ENCODE data around the gene CLEC14A. TPM values are rescaled to one million over a fixed set of nuclear protein-coding genes. Genes with fewer than 3 reads are reported as not detected.

The CLEC14A gene
- total and polyA plus RNA-seq, 2 donors (not counting 1 experiment from before 2014, with no cell fraction given), result not detected

DNA sequence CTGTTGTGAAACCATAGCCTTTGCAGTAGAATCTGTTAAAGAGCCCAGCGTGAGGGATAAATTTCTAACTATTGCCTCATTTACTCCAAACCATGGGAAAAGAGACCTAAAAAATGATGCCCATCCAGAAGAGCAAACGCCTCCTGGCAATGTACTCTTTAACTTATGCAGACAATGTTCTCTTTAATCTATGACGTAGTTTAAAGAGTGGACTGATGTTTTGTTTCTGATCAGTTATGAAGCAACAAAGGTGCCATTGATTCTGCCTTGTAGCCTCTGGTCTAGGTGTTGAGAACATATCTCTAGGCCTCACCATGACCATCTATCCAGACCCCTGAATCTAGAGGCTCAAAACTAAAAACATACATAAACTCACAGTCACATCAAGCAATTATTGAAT is 34.8 kb downstream of the CLEC14A start:
- Histone ChIP-seq H3K9ac (ENCODE audit: low read length) (no peak overlapping the region), H3K4me3 (ENCODE audit: control extremely low read depth in 1 of 5, extremely low read depth in 1 of 5, insufficient read depth in 1 of 5, low read depth in 2 of 5, low read length in 4 of 5) (no peak overlapping the region), H3K27me3 (replicated peaks in 1 of 4; ENCODE audit: control extremely low read depth in 1 of 4, control insufficient read depth in 3 of 4, insufficient read depth in 4 of 4, low read length in 3 of 4) (no peaks in the 10 kb centered on the region), H3K4me1 (ENCODE audit: control insufficient read depth in 2 of 2, insufficient read depth in 2 of 2, low read length in 2 of 2) (no peaks in the 10 kb centered on the region), H2AFZ (ENCODE audit: insufficient read depth, low read depth, low read length, poor library complexity, severe bottlenecking) (no peak overlapping the region), H4K20me1 (ENCODE audit: control insufficient read depth, insufficient read depth, low read length, poor library complexity, severe bottlenecking) (no peaks in the 10 kb centered on the region), H3K36me3 (replicated peaks in 1 of 2; ENCODE audit: control extremely low read depth in 1 of 2, control insufficient read depth in 1 of 2, extremely low read depth in 1 of 2, insufficient read depth in 2 of 2, low read length in 1 of 2) (no peaks in the 10 kb centered on the region), H3K79me2 (ENCODE audit: control insufficient read depth, insufficient read depth, low read length) (no peaks in the 10 kb centered on the region), H3K9me3 (ENCODE audit: control extremely low read depth in 1 of 3, control insufficient read depth in 2 of 3, insufficient read depth in 1 of 3, low read length in 2 of 3) (peaks cover 0 to 4% (median 1%) of the 10 kb centered on the region in 3 donors), H3K27ac (ENCODE audit: low read length in 2 of 2) (no peak overlapping the region), H3K4me2 (replicated peaks; ENCODE audit: low read depth, low read length, poor library complexity, severe bottlenecking) (no peak overlapping the region)
- no peak overlapping the region for H3K27ac Mint-ChIP-seq
- CTCF ChIA-PET, result no interaction called here
- no peak for DNase-seq
- no peak for TF ChIP-seq EZH2 (IDR thresholded peaks at IDR 0.05; ENCODE audit: borderline replicate concordance, insufficient read depth, low read depth, low read length, poor library complexity, severe bottlenecking)
- TF ChIP-seq, protein P1, sequence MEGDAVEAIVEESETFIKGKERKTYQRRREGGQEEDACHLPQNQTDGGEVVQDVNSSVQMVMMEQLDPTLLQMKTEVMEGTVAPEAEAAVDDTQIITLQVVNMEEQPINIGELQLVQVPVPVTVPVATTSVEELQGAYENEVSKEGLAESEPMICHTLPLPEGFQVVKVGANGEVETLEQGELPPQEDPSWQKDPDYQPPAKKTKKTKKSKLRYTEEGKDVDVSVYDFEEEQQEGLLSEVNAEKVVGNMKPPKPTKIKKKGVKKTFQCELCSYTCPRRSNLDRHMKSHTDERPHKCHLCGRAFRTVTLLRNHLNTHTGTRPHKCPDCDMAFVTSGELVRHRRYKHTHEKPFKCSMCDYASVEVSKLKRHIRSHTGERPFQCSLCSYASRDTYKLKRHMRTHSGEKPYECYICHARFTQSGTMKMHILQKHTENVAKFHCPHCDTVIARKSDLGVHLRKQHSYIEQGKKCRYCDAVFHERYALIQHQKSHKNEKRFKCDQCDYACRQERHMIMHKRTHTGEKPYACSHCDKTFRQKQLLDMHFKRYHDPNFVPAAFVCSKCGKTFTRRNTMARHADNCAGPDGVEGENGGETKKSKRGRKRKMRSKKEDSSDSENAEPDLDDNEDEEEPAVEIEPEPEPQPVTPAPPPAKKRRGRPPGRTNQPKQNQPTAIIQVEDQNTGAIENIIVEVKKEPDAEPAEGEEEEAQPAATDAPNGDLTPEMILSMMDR (IDR thresholded peaks at IDR 0.05), result no peak
- no peaks in the 10 kb centered on the region for H3K4me1 Mint-ChIP-seq
- no peaks in the 10 kb centered on the region for H3K27me3 Mint-ChIP-seq
- peaks cover 2% of the 10 kb centered on the region for H3K9me3 Mint-ChIP-seq (ENCODE audit: insufficient read depth)
- POLR2A ChIA-PET, result no interaction called here
- no peak for ATAC-seq (ENCODE audit: low read depth)
- H3K4me3 Mint-ChIP-seq, result no peak overlapping the region
- WGBS (ENCODE audit: insufficient coverage), result 60% methylated on average over 1 of the region's 3 CpGs
- intact Hi-C loops (cut with micrococcal nuclease), result no loop called here

DNA sequence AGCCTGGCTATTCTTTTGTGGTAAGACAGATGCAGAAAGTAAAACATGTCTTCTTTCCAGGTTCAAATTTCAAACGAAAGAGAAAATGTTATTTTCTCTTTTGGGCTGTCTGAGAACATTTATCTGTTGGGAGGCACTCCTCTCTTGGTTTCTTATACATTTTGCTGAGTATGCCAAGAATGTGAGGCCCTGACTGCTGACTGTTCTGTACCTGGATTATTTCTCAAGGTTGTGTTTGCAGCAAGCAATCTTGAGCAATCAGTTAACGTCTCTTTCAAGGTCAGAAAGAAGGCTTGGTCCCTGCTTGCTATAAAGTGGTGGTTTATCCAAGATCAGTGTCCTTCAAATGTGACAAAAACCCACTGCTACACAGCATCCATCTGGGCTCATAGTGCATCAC is 38.3 kb downstream of the CLEC14A start:
- H4K20me1 ChIP-seq (ENCODE audit: control insufficient read depth, insufficient read depth, low read length, poor library complexity, severe bottlenecking), result no peaks in the 10 kb centered on the region
- H3K27me3 Mint-ChIP-seq, result peaks cover 13% of the 10 kb centered on the region
- no peak overlapping the region for H3K27ac Mint-ChIP-seq
- H3K9ac ChIP-seq (ENCODE audit: low read length), result no peak overlapping the region
- POLR2A ChIA-PET, result no interaction called here
- no peaks in the 10 kb centered on the region for H3K4me1 ChIP-seq (ENCODE audit: control insufficient read depth in 2 of 2, insufficient read depth in 2 of 2, low read length in 2 of 2)
- H3K79me2 ChIP-seq (ENCODE audit: control insufficient read depth, insufficient read depth, low read length), result no peaks in the 10 kb centered on the region
- H3K27ac ChIP-seq (ENCODE audit: low read length in 2 of 2), result no peak overlapping the region
- H3K27me3 ChIP-seq (replicated peaks in 1 of 4; ENCODE audit: control extremely low read depth in 1 of 4, control insufficient read depth in 3 of 4, insufficient read depth in 4 of 4, low read length in 3 of 4), result peaks cover 0 to 3% (median 0%) of the 10 kb centered on the region in 4 experiments
- H3K9me3 ChIP-seq (ENCODE audit: control extremely low read depth in 1 of 3, control insufficient read depth in 2 of 3, insufficient read depth in 1 of 3, low read length in 2 of 3), result peaks cover 0 to 3% (median 1%) of the 10 kb centered on the region in 3 donors
- H3K4me3 Mint-ChIP-seq, result no peak overlapping the region
- WGBS (ENCODE audit: insufficient coverage), result 80% methylated on average over 2 of the region's 2 CpGs
- CTCF ChIA-PET, result no interaction called here
- H3K4me3 ChIP-seq (ENCODE audit: control extremely low read depth in 1 of 5, extremely low read depth in 1 of 5, insufficient read depth in 1 of 5, low read depth in 2 of 5, low read length in 4 of 5), result no peak overlapping the region
- ATAC-seq (ENCODE audit: low read depth) (no peak), DNase-seq (no peak)
- no peak overlapping the region for H2AFZ ChIP-seq (ENCODE audit: insufficient read depth, low read depth, low read length, poor library complexity, severe bottlenecking)
- no peaks in the 10 kb centered on the region for H3K9me3 Mint-ChIP-seq (ENCODE audit: insufficient read depth)
- H3K4me2 ChIP-seq (replicated peaks; ENCODE audit: low read depth, low read length, poor library complexity, severe bottlenecking), result no peak overlapping the region
- intact Hi-C loops (cut with micrococcal nuclease), result no loop called here
- H3K36me3 ChIP-seq (replicated peaks in 1 of 2; ENCODE audit: control extremely low read depth in 1 of 2, control insufficient read depth in 1 of 2, extremely low read depth in 1 of 2, insufficient read depth in 2 of 2, low read length in 1 of 2), result no peaks in the 10 kb centered on the region
- TF ChIP-seq, protein P1 (IDR thresholded peaks at IDR 0.05), result no peak
- TF ChIP-seq EZH2 (IDR thresholded peaks at IDR 0.05; ENCODE audit: borderline replicate concordance, insufficient read depth, low read depth, low read length, poor library complexity, severe bottlenecking), result no peak
- no peaks in the 10 kb centered on the region for H3K4me1 Mint-ChIP-seq
